Immature natural killer cell (primary cell): ENCODE measurements around the gene ANO10. TPM values are rescaled to one million over a fixed set of nuclear protein-coding genes. Genes with fewer than 3 reads are reported as not detected.
A peak's percentile ranks its signal among the peaks of the same experiment; 100 is the strongest.
"Not testable (repeated sequence)": the region's sequence is repeated elsewhere in the genome, so short reads cannot be mapped to it uniquely, and the experiment has no call there.

ENCODE experiments used
- DNase-seq, 3 donors: peaks; one replicate each; pipeline ENCODE4 v3.0.0; 2022; ENCODE audit warnings: mixed read lengths in 1 of 3
- H3K27ac Mint-ChIP-seq, 6 donors: one replicate each; pipeline ENCODE4 v1.8.0; 2020; ENCODE audit warnings: mixed read lengths in 6 of 6, mild to moderate bottlenecking in 5 of 6, inconsistent platforms in 4 of 6, moderate library complexity in 3 of 6
- H3K27me3 Mint-ChIP-seq, 3 donors: one replicate each; pipeline ENCODE4 v1.8.0; 2020 to 2021; ENCODE audit warnings: low read depth in 3 of 3, mild to moderate bottlenecking in 3 of 3, mixed read lengths in 3 of 3, moderate library complexity in 3 of 3, inconsistent platforms in 1 of 3
- H3K36me3 Mint-ChIP-seq, 3 donors: one replicate each; pipeline ENCODE4 v1.8.0; 2020; ENCODE audit warnings: mixed read lengths in 3 of 3, inconsistent platforms in 2 of 3, mild to moderate bottlenecking in 2 of 3
- H3K4me1 Mint-ChIP-seq, 2 donors: one replicate each; pipeline ENCODE4 v1.8.0; 2020; ENCODE audit warnings: inconsistent platforms in 2 of 2, mild to moderate bottlenecking in 2 of 2, mixed read lengths in 2 of 2, moderate library complexity in 1 of 2
- H3K4me3 Mint-ChIP-seq, 5 donors: one replicate each; pipeline ENCODE4 v1.8.0; 2020; ENCODE audit warnings: mild to moderate bottlenecking in 5 of 5, mixed read lengths in 5 of 5, inconsistent platforms in 3 of 5, moderate library complexity in 3 of 5
- H3K9me3 Mint-ChIP-seq, 6 donors: one replicate each; pipeline ENCODE4 v1.8.0; 2020; ENCODE audit warnings: mild to moderate bottlenecking in 6 of 6, mixed read lengths in 6 of 6, inconsistent platforms in 4 of 6, moderate library complexity in 3 of 6
- polyA plus RNA-seq, 3 donors: library from polyadenylated mRNA; unstranded; fragments of 300-500 nt; fragmentation: Illumina TruSeq; gene quantifications; one replicate each; pipeline ENCODE4 v1.2.3, GENCODE V29; 2021

Gene ANO10
- polyA plus RNA-seq, 3 donors from 2014 or later = 8.7 to 9.9 (median 8.8) TPM

DNA sequence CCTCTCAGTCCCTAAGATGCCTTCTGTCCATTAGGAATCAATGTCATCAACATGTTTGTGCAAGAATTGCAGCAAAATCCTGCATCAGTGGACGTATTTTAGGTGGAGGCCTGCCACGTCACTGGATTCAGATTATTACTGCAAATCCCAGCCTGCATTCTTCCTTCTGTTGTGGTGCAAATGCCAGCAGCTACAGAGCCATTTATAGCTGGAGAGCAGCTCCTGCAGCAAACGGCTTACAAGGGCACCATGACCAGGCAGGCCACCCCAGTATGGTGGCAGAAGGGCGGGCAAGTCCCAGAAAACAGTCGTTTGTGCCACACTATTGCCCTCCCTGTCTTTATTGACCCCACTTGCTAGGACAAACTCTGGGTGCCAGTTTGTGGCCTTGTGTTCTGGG, 260.7 kb downstream of the ANO10 start:
- Mint-ChIP-seq H3K27ac (no peak overlapping the region), H3K9me3 (peaks cover 2 to 15% (median 10%) of the 10 kb centered on the region in 6 donors), H3K36me3 (peaks cover under 1 to 5% (median 4%) of the 10 kb centered on the region in 3 donors), H3K4me3 (no peak overlapping the region), H3K4me1 (peaks cover under 1 to 3% of the 10 kb centered on the region in 2 donors), H3K27me3 (peaks cover 1 to 2% (median 2%) of the 10 kb centered on the region in 3 donors)
- no peak for DNase-seq

DNA sequence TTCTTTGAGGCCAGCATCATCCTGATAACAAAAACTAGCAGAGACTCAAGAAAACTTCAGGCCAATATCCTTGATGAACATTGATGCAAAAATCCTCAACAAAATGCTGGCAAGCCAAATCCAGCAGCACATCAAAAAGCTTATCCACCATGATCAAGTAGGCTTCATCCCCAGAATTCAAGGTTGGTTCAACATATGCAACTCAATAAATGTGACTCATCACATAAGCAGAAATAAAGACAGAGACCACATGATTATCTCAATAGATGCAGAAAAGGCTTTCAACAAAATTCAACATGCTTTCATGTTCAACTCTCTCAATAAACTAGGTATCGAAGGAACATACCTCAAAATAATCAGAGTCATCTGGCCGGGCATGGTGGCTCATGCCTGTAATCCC, 265.8 kb downstream of the ANO10 start:
- Mint-ChIP-seq H3K4me1 (peaks cover 30 to 48% of the 10 kb centered on the region in 2 donors), H3K27ac (peak overlapping the region in 1 of 6 donors; percentile 3), H3K27me3 (peaks cover 2 to 12% (median 12%) of the 10 kb centered on the region in 3 donors), H3K9me3 (peaks cover 22 to 55% (median 40%) of the 10 kb centered on the region in 6 donors), H3K36me3 (peaks cover 46 to 50% (median 48%) of the 10 kb centered on the region in 3 donors)
- DNase-seq, H3K4me3 Mint-ChIP-seq: not testable (repeated sequence)

DNA sequence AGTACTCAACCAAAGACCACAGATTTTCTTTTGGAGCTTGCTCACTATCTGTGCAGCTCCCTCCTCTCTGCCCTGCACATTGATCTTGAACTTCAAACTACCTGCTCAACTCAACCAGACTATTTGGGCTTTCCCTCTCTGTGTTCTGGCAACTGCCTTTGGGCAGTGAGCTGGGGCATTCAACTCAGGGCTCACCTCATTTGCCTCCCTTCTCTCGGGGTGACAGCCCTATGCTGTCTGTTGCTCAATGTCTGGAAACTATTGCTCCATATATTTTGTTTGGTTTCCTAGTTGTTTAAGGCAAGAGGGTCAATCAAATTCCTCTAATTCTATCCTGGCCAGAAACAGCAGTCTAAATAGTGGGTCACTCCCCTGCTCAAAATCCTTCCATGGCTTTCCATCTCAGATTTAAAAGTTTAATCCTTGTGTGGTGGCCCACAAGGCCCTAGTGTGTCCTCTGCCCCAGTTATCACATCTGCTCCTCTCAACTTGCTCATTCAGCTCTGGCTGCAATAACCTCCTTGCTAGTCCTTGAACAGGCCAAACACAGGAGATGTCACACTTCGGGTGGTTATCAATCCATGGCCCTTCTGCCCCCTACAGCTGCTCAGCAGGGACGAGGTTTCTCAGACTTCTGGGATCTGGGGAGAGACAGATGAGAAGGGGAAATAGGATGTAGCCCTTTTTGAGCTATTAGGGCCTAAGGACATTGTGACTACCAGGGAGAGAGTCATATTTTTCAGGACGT, 267.7 kb downstream of the ANO10 start:
- DNase-seq = no peak
- peaks cover 48 to 67% of the 10 kb centered on the region in 2 donors for H3K4me1 Mint-ChIP-seq
- H3K9me3 Mint-ChIP-seq = peaks cover 20 to 55% (median 40%) of the 10 kb centered on the region in 6 donors
- peak overlapping the region in 4 of 6 donors; percentile 7 to 69 (median 35) for H3K27ac Mint-ChIP-seq
- H3K27me3 Mint-ChIP-seq = peaks cover 0 to 13% (median 12%) of the 10 kb centered on the region in 3 donors
- H3K4me3 Mint-ChIP-seq = no peak overlapping the region
- peaks cover 50 to 67% (median 65%) of the 10 kb centered on the region in 3 donors for H3K36me3 Mint-ChIP-seq

DNA sequence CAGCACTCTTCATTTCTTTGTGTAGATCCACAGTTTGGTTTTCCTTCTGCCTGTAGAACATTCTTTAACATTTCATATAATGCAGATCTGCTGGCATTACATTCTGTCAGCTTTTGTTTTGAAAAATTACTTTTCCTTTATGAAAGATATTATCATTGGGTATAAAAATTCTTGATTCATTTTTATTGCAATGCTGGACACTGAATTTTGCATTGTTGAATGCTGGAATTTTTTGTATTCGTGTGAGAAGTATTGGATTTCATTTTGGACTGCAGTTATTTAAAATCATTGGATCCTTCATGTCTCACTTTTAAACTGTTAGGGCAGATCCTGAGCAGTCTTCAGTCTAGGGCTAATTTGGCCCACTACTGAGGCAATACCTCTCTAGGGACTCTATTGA, 268.4 kb downstream of the ANO10 start:
- H3K9me3 Mint-ChIP-seq = peaks cover 20 to 55% (median 40%) of the 10 kb centered on the region in 6 donors
- DNase-seq = no peak
- H3K36me3 Mint-ChIP-seq = peaks cover 57 to 74% (median 72%) of the 10 kb centered on the region in 3 donors
- H3K4me1 Mint-ChIP-seq = peaks cover 55 to 74% of the 10 kb centered on the region in 2 donors
- no peak overlapping the region for H3K4me3 Mint-ChIP-seq
- H3K27me3 Mint-ChIP-seq = peaks cover 0 to 20% (median 19%) of the 10 kb centered on the region in 3 donors
- no peak overlapping the region for H3K27ac Mint-ChIP-seq

DNA sequence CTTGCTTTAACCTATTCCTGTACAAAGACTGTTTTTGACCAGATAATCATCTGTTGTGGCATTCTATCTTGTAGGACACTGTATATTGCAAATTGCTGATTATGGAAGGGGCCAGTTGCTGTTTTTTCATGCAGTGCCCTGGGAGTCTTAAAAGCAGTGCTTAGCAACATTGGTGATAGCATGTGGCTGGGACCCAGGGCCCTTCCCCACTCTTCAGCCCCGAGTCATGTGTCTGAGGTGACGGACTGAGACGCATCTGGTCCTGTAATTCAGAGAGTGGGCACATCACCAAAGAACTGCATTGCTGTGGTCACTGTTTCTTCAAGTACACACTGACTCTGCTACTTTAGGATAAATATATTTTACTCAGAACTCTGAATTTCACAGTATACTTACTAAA, 272.1 kb downstream of the ANO10 start:
- peaks cover 45 to 80% (median 79%) of the 10 kb centered on the region in 3 donors for H3K36me3 Mint-ChIP-seq
- peak overlapping the region; percentile 74 to 99 (median 98) for H3K27ac Mint-ChIP-seq
- peaks cover 7 to 31% (median 24%) of the 10 kb centered on the region in 6 donors for H3K9me3 Mint-ChIP-seq
- H3K4me1 Mint-ChIP-seq = peaks cover 84 to 99% of the 10 kb centered on the region in 2 donors
- peaks cover 16 to 34% (median 31%) of the 10 kb centered on the region in 3 donors for H3K27me3 Mint-ChIP-seq
- no peak for DNase-seq
- H3K4me3 Mint-ChIP-seq = peak overlapping the region in 4 of 5 donors; percentile 27 to 73 (median 52)

DNA sequence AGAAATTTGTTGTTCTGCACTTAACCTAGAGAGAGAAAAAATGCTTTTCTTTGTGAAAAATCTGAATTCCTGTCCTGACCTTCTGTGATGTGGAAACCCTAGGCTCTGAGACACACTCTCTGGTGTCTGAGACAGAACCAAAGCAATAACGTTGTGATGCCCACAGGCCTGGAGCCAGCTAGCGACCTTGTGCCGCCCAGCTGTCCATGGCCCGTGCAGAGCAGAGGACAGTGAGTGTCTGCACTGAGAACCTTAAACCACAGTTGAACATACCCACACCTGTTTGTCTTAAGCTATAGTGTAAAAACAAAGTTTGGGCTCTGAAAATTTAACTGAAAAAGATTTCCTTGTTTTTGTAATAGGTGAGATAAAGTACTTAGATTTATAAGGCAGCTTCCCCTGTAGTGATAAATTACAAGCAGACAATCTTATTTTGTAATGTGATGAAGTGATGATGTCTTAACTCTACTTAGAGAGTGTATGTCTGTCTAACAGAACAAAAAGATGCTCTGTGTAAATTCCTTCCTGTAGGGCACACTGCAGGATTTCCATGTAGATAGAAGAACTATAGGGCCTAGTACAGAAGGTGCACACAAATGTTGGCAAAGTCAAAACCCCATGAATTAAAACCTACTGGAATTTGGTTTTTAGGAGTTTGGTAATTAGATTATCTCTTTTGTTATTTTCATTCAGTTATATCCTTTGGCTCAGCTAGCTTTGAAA, 272.8 kb downstream of the ANO10 start:
- peak overlapping the region; percentile 71 to 82 (median 73) for H3K4me3 Mint-ChIP-seq
- peak overlapping the region; percentile 98 to 99 (median 98) for H3K27ac Mint-ChIP-seq
- no peak for DNase-seq
- peaks cover 16 to 31% (median 29%) of the 10 kb centered on the region in 3 donors for H3K27me3 Mint-ChIP-seq
- peaks cover 85 to 99% of the 10 kb centered on the region in 2 donors for H3K4me1 Mint-ChIP-seq
- H3K9me3 Mint-ChIP-seq = peaks cover 7 to 24% (median 18%) of the 10 kb centered on the region in 6 donors
- peaks cover 43 to 80% (median 74%) of the 10 kb centered on the region in 3 donors for H3K36me3 Mint-ChIP-seq

DNA sequence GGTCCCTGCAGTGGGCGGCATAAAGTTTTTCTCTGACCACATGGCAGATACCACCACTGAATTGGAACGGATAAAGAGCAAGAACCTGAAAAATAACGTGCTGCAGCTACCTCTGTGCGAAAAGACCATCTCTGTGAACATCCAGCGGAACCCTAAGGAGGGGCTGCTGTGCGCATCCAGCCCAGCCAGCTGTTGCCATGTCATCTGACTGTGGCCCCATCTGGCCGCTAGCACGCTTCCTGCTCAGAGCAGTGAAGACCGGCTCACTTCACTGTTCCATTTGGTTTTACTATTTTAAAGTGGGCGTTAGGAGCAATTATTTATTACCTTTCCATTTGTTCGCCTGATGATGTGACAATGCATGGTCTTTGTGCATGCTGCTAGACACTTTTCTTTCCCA, 273.5 kb downstream of the ANO10 start:
- Mint-ChIP-seq H3K27me3 (peaks cover 16 to 31% (median 28%) of the 10 kb centered on the region in 3 donors), H3K4me3 (peak overlapping the region; percentile 71 to 82 (median 73)), H3K4me1 (peaks cover 89 to 99% of the 10 kb centered on the region in 2 donors), H3K36me3 (peaks cover 43 to 80% (median 74%) of the 10 kb centered on the region in 3 donors), H3K27ac (peak overlapping the region; percentile 98 to 99 (median 98)), H3K9me3 (peaks cover 6 to 18% (median 12%) of the 10 kb centered on the region in 6 donors)
- DNase-seq = no peak

DNA sequence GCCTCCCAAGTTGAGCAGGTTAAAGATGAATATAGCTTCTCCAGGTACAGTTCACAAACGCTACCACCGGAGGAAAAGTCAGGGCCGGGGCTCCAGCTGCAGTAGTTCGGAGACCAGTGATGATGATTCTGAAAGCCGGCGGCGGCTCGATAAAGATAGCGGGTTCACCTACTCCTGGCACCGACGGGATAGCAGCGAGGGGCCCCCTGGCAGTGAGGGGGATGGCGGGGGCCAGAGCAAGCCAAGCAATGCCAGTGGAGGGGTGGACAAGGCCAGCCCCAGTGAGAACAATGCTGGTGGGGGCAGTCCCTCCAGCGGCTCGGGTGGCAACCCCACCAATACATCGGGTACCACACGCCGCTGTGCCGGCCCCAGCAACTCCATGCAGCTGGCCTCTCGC, 274.0 kb downstream of the ANO10 start:
- peaks cover 48 to 80% (median 74%) of the 10 kb centered on the region in 3 donors for H3K36me3 Mint-ChIP-seq
- H3K9me3 Mint-ChIP-seq = peaks cover 3 to 12% (median 7%) of the 10 kb centered on the region in 6 donors
- peaks cover 93 to 99% of the 10 kb centered on the region in 2 donors for H3K4me1 Mint-ChIP-seq
- no peak for DNase-seq
- peaks cover 16 to 29% (median 26%) of the 10 kb centered on the region in 3 donors for H3K27me3 Mint-ChIP-seq
- peak overlapping the region; percentile 98 to 99 (median 98) for H3K27ac Mint-ChIP-seq
- peak overlapping the region; percentile 76 to 83 (median 80) for H3K4me3 Mint-ChIP-seq

DNA sequence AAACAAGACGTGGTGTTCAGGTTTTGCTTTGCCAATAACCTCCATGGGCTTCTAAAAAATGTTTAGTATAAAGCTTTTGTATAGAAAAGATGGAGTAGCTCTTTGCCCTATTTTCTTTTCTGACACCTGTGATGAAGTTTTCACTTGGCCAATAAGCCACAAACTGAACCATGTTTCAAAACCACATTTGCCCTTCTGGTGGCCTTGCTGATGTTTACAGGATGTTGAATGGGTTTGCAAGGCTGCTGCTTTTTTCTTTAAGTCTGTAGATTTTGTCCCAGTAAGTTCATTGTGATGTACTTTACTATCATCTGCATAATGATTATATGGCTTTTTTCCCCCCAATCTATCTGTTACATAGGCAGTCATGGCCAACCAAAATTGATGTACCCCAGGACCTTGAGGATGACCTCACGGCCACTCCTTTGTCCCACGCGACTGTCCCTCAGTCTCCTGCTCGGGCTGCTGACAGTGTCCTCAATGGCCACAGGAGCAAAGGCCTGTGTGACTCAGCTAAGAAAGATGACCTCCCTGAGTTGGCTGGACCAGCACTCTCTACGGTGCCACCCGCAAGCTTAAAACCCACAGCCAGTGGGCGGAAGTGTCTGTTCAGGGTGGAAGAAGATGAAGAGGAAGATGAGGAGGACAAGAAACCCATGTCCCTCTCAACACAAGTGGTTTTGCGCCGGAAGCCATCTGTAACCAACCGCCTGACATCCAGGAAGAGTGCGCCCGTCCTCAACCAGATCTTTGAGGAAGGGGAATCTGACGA, 274.6 kb downstream of the ANO10 start:
- peak overlapping the region; percentile 98 to 99 (median 98) for H3K27ac Mint-ChIP-seq
- DNase-seq = peak; percentile 84 to 88 (median 87)
- H3K36me3 Mint-ChIP-seq = peaks cover 53 to 81% (median 74%) of the 10 kb centered on the region in 3 donors
- H3K4me1 Mint-ChIP-seq = peaks cover 99 to 100% of the 10 kb centered on the region in 2 donors
- peak overlapping the region; percentile 76 to 83 (median 79) for H3K4me3 Mint-ChIP-seq
- peaks cover 0 to 8% (median 5%) of the 10 kb centered on the region in 6 donors for H3K9me3 Mint-ChIP-seq
- H3K27me3 Mint-ChIP-seq = peaks cover 16 to 26% (median 24%) of the 10 kb centered on the region in 3 donors

DNA sequence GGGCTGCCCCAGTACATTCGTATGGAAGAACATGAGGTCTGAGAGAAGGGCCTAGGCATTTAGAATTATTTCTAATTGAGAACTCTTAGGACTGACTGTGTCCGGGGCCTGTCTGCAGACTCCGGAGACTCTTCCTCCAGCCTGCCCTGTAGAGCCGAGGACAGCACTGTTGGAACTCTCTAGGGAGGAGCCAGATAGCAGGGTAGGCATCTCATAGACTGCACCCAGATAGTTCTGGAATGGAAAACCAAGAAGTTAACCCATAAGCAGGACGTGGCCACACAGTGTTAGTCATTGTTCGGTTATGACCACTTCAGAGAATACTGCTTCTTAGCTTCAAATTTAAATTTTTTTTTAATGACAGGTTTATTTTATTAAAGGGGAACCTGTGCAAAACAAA, 275.9 kb downstream of the ANO10 start:
- Mint-ChIP-seq H3K9me3 (peaks cover 0 to 5% (median 2%) of the 10 kb centered on the region in 6 donors), H3K27me3 (peaks cover 16 to 23% (median 20%) of the 10 kb centered on the region in 3 donors), H3K36me3 (peaks cover 43 to 75% (median 62%) of the 10 kb centered on the region in 3 donors), H3K4me3 (peak overlapping the region; percentile 71 to 79 (median 73)), H3K4me1 (peaks cover 90% of the 10 kb centered on the region in 2 donors), H3K27ac (peak overlapping the region; percentile 90 to 99 (median 98))
- DNase-seq = peak in 1 of 3 donors; percentile 22

DNA sequence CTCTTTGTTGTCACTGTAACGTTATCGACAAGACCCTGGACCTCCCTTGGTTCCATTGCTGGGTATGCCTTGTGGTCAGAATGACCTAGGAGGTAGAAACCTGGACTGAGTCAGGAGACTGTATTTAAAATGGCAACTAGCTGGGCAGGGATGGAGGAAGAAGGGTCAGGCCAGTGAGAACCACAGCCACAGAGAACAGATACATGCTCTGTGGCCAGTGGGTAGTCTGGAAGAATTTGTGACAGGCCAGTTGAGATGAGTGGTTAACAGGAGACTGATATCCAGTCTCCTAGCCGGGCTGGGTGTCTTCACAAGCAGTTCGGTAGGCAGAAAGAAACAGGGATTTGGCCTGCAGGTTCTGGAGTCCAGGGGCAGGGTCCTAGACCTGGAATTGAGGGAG, 276.6 kb downstream of the ANO10 start:
- peak in 1 of 3 donors; percentile 20 for DNase-seq
- peaks cover 0 to 5% (median 2%) of the 10 kb centered on the region in 6 donors for H3K9me3 Mint-ChIP-seq
- peaks cover 48 to 75% (median 62%) of the 10 kb centered on the region in 3 donors for H3K36me3 Mint-ChIP-seq
- H3K27me3 Mint-ChIP-seq = peaks cover 16 to 23% (median 20%) of the 10 kb centered on the region in 3 donors
- H3K4me3 Mint-ChIP-seq = peak overlapping the region; percentile 71 to 79 (median 73)
- peaks cover 85 to 86% of the 10 kb centered on the region in 2 donors for H3K4me1 Mint-ChIP-seq
- H3K27ac Mint-ChIP-seq = peak overlapping the region; percentile 90 to 99 (median 98)

DNA sequence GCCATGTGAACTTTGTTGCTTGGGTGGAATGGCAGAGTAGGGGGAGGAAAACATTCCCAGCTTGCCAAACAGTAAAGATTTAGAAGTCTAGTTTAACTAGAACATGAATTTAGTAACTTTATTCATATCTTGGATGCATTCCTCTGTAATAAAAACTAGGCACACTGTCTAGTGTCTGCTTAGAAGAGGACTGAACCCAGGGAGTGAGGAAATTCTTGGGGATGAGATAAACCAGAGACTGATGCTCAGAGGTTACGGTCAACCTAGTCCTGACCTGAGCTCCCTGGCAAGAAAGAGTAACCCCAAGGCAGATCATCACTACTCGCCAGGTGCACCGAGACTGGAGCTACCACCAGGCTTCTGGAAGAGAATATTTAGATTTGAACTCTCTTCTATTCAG, 277.3 kb downstream of the ANO10 start:
- peaks cover 0 to 5% (median 2%) of the 10 kb centered on the region in 6 donors for H3K9me3 Mint-ChIP-seq
- peak overlapping the region in 3 of 5 donors; percentile 38 to 67 (median 41) for H3K4me3 Mint-ChIP-seq
- DNase-seq = no peak
- H3K27ac Mint-ChIP-seq = peak overlapping the region; percentile 82 to 99 (median 90)
- peaks cover 54 to 76% (median 63%) of the 10 kb centered on the region in 3 donors for H3K36me3 Mint-ChIP-seq
- H3K27me3 Mint-ChIP-seq = peaks cover 16 to 23% (median 20%) of the 10 kb centered on the region in 3 donors
- H3K4me1 Mint-ChIP-seq = peaks cover 82% of the 10 kb centered on the region in 2 donors
